HepG2 (cell line): Measurements from ENCODE around the gene CLEC3A. TPM values are rescaled to one million over a fixed set of nuclear protein-coding genes. Genes with fewer than 3 reads are reported as not detected.
A peak's percentile ranks its signal among the peaks of the same experiment; 100 is the strongest.

Experiments used
- ATF1 ChIP-seq: IDR thresholded peaks from 2 replicates; pipeline ENCODE4 v1.6.1; 2016; ENCODE audit warnings: mild to moderate bottlenecking, control low read depth
- ATF7 ChIP-seq, 2 experiments: fragments of 450-650 bp in 1 of 2; sonication (generic) in 1 of 2; formaldehyde crosslinking in 1 of 2; IDR thresholded peaks; 2 replicates each; pipeline versions ENCODE4 v1.4.0 to v1.6.1; 2016 to 2020; ENCODE audit warnings: antibody characterized with exemption in 1 of 2, mild to moderate bottlenecking in 1 of 2, missing genetic modification reagents in 1 of 2
- CENPX ChIP-seq: sonication (generic); formaldehyde crosslinking; IDR thresholded peaks from 2 replicates; pipeline ENCODE4 v1.9.0; 2021; ENCODE audit warnings: mild to moderate bottlenecking, missing genetic modification reagents, moderate library complexity
- HMGA1 ChIP-seq: sonication (generic); formaldehyde crosslinking; conservative IDR thresholded peaks from 2 replicates; pipeline ENCODE4 v1.4.0; 2020; ENCODE audit warnings: missing genetic modification reagents
- NPAS2 ChIP-seq: sonication (generic); formaldehyde crosslinking; IDR thresholded peaks from 2 replicates; pipeline ENCODE4 v1.8.0; 2022; ENCODE audit warnings: mild to moderate bottlenecking, missing genetic modification reagents, borderline replicate concordance
- SMC3 ChIP-seq: IDR thresholded peaks from 2 replicates; pipeline ENCODE4 v1.6.1; 2011; ENCODE audit warnings: low read length, improper control_type of control experiment
- ZBTB40 ChIP-seq, 2 experiments: fragments of 450-650 bp in 1 of 2; sonication (generic) in 1 of 2; formaldehyde crosslinking in 1 of 2; IDR thresholded peaks; 2 replicates each; pipeline versions ENCODE4 v1.6.1 to v1.8.0; 2016 to 2022; ENCODE audit warnings: antibody characterized with exemption in 1 of 2, mild to moderate bottlenecking in 1 of 2, missing genetic modification reagents in 1 of 2
- ZFP36L2 ChIP-seq: sonication (generic); formaldehyde crosslinking; IDR thresholded peaks from 2 replicates; pipeline ENCODE4 v1.4.0; 2020; ENCODE audit warnings: missing genetic modification reagents
- ZIK1 ChIP-seq: sonication (generic); formaldehyde crosslinking; IDR thresholded peaks from 2 replicates; pipeline ENCODE4 v1.5.0; 2020; ENCODE audit warnings: mild to moderate bottlenecking, low read depth, missing genetic modification reagents, borderline replicate concordance
- ZNF207 ChIP-seq: fragments of 450-650 bp; IDR thresholded peaks from 2 replicates; pipeline ENCODE4 v1.6.1; 2016; ENCODE audit warnings: antibody characterized with exemption, borderline replicate concordance
- ZNF468 ChIP-seq: sonication (generic); formaldehyde crosslinking; IDR thresholded peaks from 2 replicates; pipeline ENCODE4 v1.8.0; 2022; ENCODE audit warnings: mild to moderate bottlenecking, moderate library complexity, missing genetic modification reagents
- ZNF777 ChIP-seq: sonication (generic); formaldehyde crosslinking; IDR thresholded peaks from 2 replicates; pipeline ENCODE4 v1.4.0; 2020; ENCODE audit warnings: missing genetic modification reagents
- ZZZ3 ChIP-seq: sonication (generic); formaldehyde crosslinking; IDR thresholded peaks from 2 replicates; pipeline ENCODE4 v1.4.0; 2020; ENCODE audit warnings: missing genetic modification reagents, mild to moderate bottlenecking, borderline replicate concordance
- polyA plus RNA-seq, 8 experiments: library from polyadenylated mRNA; depleted of rRNA in 3 of 8; stranded (reverse) in 7 of 8; unstranded in 1 of 8; fragments of >200 nt; fragmentation: Illumina TruSeq in 4 of 8; extraction: Trizol in 4 of 8; gene quantifications; 2 replicates each; pipeline versions ENCODE4 v1.2.1 to v1.2.3, GENCODE V29; 2011 to 2016; ENCODE audit warnings: low read depth in 4 of 8, missing spikeins in 1 of 8, mixed read lengths in 1 of 8; ENCODE audit not compliant: insufficient read depth in 1 of 8
- total RNA-seq, 5 experiments: library from RNA; depleted of rRNA; stranded (reverse); fragments of >200 nt; fragmentation: Illumina TruSeq; extraction: Trizol; gene quantifications; 2 replicates each; pipeline ENCODE4 v1.2.3, GENCODE V29; 2016; ENCODE audit warnings: low read depth in 1 of 5
- TF ChIP-seq, protein P1 (sequence below): sonication (generic); formaldehyde crosslinking; IDR thresholded peaks from 2 replicates; pipeline ENCODE4 v1.4.0; 2020; ENCODE audit warnings: missing genetic modification reagents
- TF ChIP-seq, protein P2 (sequence below): sonication (generic); formaldehyde crosslinking; IDR thresholded peaks from 2 replicates; pipeline ENCODE4 v1.5.1; 2020; ENCODE audit warnings: mild to moderate bottlenecking, missing genetic modification reagents, moderate library complexity
- TF ChIP-seq, protein P3 (sequence below): sonication (generic); formaldehyde crosslinking; IDR thresholded peaks from 2 replicates; pipeline ENCODE4 v1.5.0; 2020; ENCODE audit warnings: missing genetic modification reagents

CLEC3A gene
- total and polyA plus RNA-seq, 2 of the 13 experiments (the other 11 are each of a cell fraction or from before 2014, with no cell fraction given) = not detected

- TF ChIP-seq, protein P1, sequence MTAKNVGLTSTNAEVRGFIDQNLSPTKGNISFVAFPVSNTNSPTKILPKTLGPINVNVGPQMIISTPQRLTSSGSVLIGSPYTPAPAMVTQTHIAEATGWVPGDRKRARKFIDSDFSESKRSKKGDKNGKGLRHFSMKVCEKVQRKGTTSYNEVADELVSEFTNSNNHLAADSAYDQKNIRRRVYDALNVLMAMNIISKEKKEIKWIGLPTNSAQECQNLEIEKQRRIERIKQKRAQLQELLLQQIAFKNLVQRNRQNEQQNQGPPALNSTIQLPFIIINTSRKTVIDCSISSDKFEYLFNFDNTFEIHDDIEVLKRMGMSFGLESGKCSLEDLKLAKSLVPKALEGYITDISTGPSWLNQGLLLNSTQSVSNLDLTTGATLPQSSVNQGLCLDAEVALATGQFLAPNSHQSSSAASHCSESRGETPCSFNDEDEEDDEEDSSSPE (CRISPR knock-in tag) = peak; percentile 77
- TF ChIP-seq SMC3 = no peak
- no peak for TF ChIP-seq ATF7 (IDR thresholded peaks at IDR 0.05)
- peak; percentile 58; the same call in 1 of the 2 replicates for TF ChIP-seq ATF7 (CRISPR knock-in tag; IDR thresholded peaks at IDR 0.05)
- TF ChIP-seq, protein P2, sequence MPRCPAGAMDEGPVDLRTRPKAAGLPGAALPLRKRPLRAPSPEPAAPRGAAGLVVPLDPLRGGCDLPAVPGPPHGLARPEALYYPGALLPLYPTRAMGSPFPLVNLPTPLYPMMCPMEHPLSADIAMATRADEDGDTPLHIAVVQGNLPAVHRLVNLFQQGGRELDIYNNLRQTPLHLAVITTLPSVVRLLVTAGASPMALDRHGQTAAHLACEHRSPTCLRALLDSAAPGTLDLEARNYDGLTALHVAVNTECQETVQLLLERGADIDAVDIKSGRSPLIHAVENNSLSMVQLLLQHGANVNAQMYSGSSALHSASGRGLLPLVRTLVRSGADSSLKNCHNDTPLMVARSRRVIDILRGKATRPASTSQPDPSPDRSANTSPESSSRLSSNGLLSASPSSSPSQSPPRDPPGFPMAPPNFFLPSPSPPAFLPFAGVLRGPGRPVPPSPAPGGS (CRISPR knock-in tag) = peak; percentile 98
- peak; percentile 98 for TF ChIP-seq ZFP36L2 (CRISPR knock-in tag)
- TF ChIP-seq ATF1 (CRISPR knock-in tag) = no peak
- no peak for TF ChIP-seq HMGA1 (CRISPR knock-in tag)
- no peak for TF ChIP-seq ZNF207
- peak; percentile 96 for TF ChIP-seq ZNF468
- peak; percentile 87 for TF ChIP-seq ZNF777 (CRISPR knock-in tag)
- TF ChIP-seq ZBTB40 (IDR thresholded peaks at IDR 0.05) = no peak
- peak; percentile 94 for TF ChIP-seq ZBTB40 (CRISPR knock-in tag; IDR thresholded peaks at IDR 0.05)
- TF ChIP-seq ZIK1 (CRISPR knock-in tag) = peak; percentile 98
- TF ChIP-seq CENPX = no peak
- TF ChIP-seq, protein P3, sequence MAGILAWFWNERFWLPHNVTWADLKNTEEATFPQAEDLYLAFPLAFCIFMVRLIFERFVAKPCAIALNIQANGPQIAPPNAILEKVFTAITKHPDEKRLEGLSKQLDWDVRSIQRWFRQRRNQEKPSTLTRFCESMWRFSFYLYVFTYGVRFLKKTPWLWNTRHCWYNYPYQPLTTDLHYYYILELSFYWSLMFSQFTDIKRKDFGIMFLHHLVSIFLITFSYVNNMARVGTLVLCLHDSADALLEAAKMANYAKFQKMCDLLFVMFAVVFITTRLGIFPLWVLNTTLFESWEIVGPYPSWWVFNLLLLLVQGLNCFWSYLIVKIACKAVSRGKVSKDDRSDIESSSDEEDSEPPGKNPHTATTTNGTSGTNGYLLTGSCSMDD (CRISPR knock-in tag) = peak; percentile 98
- TF ChIP-seq ZZZ3 (CRISPR knock-in tag) = peak; percentile 86; the same call in 1 of the 2 replicates
- no peak; the same call in 1 of the 2 replicates for TF ChIP-seq NPAS2 (CRISPR knock-in tag)
Measured at GRCh38 chr16:78045865-78046581, 23.7 kb downstream of the CLEC3A start (continued).
